HG03354 (cell line): ENCODE results near the gene ZBED2.

Experiments
- ATAC-seq: cut with Tn5 transposase; IDR thresholded peaks from one replicate; pipeline ENCODE4 v1.9.1; 2021; ENCODE audit warnings: mild to moderate bottlenecking; ENCODE audit not compliant: unreplicated experiment, poor library complexity, severe bottlenecking

The ZBED2 gene

GRCh38 chr3:111605493-111605892 lies 10.3 kb upstream of the ZBED2 start:
- ATAC-seq: no peak

GRCh38 chr3:111605018-111605417 lies 9.9 kb upstream of the ZBED2 start:
- ATAC-seq: no peak

GRCh38 chr3:111604119-111604518 lies 9.0 kb upstream of the ZBED2 start:
- peak; percentile 9 for ATAC-seq

GRCh38 chr3:111603679-111604078 lies 8.5 kb upstream of the ZBED2 start:
- peak; percentile 59 for ATAC-seq

- no peak for ATAC-seq
Measured at GRCh38 chr3:111601810-111602209, 6.7 kb upstream of the ZBED2 start.

- no peak for ATAC-seq
Measured at GRCh38 chr3:111598552-111598951, 3.4 kb upstream of the ZBED2 start.

- no peak for ATAC-seq
Measured at GRCh38 chr3:111598139-111598538, 3.0 kb upstream of the ZBED2 start.

- no peak for ATAC-seq
Measured at GRCh38 chr3:111596328-111596727, 1.2 kb upstream of the ZBED2 start.

GRCh38 chr3:111594781-111595180 lies 365 bp downstream of the ZBED2 start:
- no peak for ATAC-seq

GRCh38 chr3:111594205-111594604 lies 941 bp downstream of the ZBED2 start:
- ATAC-seq: peak; percentile 65

- peak; percentile 11 for ATAC-seq
Measured at GRCh38 chr3:111593666-111594065, 1.5 kb downstream of the ZBED2 start.

- ATAC-seq: peak; percentile 30
Measured at GRCh38 chr3:111592936-111593335, 2.2 kb downstream of the ZBED2 start.

GRCh38 chr3:111592143-111592542 lies 3.0 kb downstream of the ZBED2 start:
- ATAC-seq: no peak

- ATAC-seq: no peak
Measured at GRCh38 chr3:111591555-111591954, 3.6 kb downstream of the ZBED2 start.

- peak; percentile 25 for ATAC-seq
Measured at GRCh38 chr3:111590143-111590491, 5.0 kb downstream of the ZBED2 start.

- ATAC-seq: no peak
Measured at GRCh38 chr3:111589303-111590142, 5.6 kb downstream of the ZBED2 start.

- no peak for ATAC-seq
Measured at GRCh38 chr3:111588527-111588926, 6.6 kb downstream of the ZBED2 start.

- no peak for ATAC-seq
Measured at GRCh38 chr3:111585217-111585616, 9.9 kb downstream of the ZBED2 start.

- no peak for ATAC-seq
Measured at GRCh38 chr3:111584744-111585143, 10.4 kb downstream of the ZBED2 start.

- ATAC-seq: no peak
Measured at GRCh38 chr3:111582120-111582474, 13.0 kb downstream of the ZBED2 start.

GRCh38 chr3:111581403-111582119 lies 13.6 kb downstream of the ZBED2 start:
- no peak for ATAC-seq
